GM12878 (cell line): ENCODE data around the gene ZNF100. TPM values are rescaled to one million over a fixed set of nuclear protein-coding genes. Genes with fewer than 3 reads are reported as not detected.
A peak's percentile ranks its signal among the peaks of the same experiment; 100 is the strongest.

ENCODE experiments used
- ATF7 ChIP-seq: fragments of 450-650 bp; IDR thresholded peaks from 2 replicates; pipeline ENCODE4 v1.6.1; 2016; ENCODE audit warnings: low read depth, mild to moderate bottlenecking
- BMI1 ChIP-seq: fragments of 450-650 bp; IDR thresholded peaks from 2 replicates; pipeline ENCODE4 v1.6.1; 2016; ENCODE audit warnings: mild to moderate bottlenecking, moderate library complexity, borderline replicate concordance
- EED ChIP-seq: sonication (generic); IDR thresholded peaks from 2 replicates; pipeline ENCODE4 v1.6.1; 2016; ENCODE audit warnings: antibody characterized with exemption, low read depth
- HDAC2 ChIP-seq: fragments of 200-600 bp; sonication (generic); IDR thresholded peaks from 2 replicates; pipeline ENCODE4 v1.6.1; 2017
- HDAC6 ChIP-seq: fragments of 200-600 bp; sonication (generic); IDR thresholded peaks from one replicate; pipeline ENCODE4 v1.8.0; 2017; ENCODE audit warnings: antibody characterized with exemption; ENCODE audit not compliant: unreplicated experiment
- JUND ChIP-seq: IDR thresholded peaks from 2 replicates; pipeline ENCODE4 v1.6.1; 2012; ENCODE audit warnings: low read depth, mild to moderate bottlenecking, low read length, improper control_type of control experiment, moderate library complexity
- KLF5 ChIP-seq: fragments of 450-650 bp; IDR thresholded peaks from 2 replicates; pipeline ENCODE4 v1.6.1; 2014; ENCODE audit warnings: mild to moderate bottlenecking; ENCODE audit not compliant: partially characterized antibody
- MEF2A ChIP-seq: IDR thresholded peaks from 2 replicates; pipeline ENCODE4 v1.6.1; 2011; ENCODE audit warnings: low read depth, mild to moderate bottlenecking, low read length, moderate library complexity; ENCODE audit not compliant: insufficient read depth
- MTA2 ChIP-seq: fragments of 450-650 bp; IDR thresholded peaks from 2 replicates; pipeline ENCODE4 v1.6.1; 2016; ENCODE audit warnings: low read depth, mild to moderate bottlenecking, moderate library complexity
- PML ChIP-seq: IDR thresholded peaks from 2 replicates; pipeline ENCODE4 v1.6.1; 2012; ENCODE audit warnings: low read length, inconsistent platforms
- TARDBP ChIP-seq: IDR thresholded peaks from 2 replicates; pipeline ENCODE4 v1.6.1; 2016; ENCODE audit warnings: borderline replicate concordance
- TCF7 ChIP-seq: IDR thresholded peaks from 2 replicates; pipeline ENCODE4 v1.6.1; 2014; ENCODE audit warnings: antibody characterized with exemption, borderline replicate concordance
- polyA plus RNA-seq, 11 experiments: library from polyadenylated mRNA; depleted of rRNA in 4 of 11; unstranded in 6 of 11; stranded (reverse) in 5 of 11; fragments of >200 nt; fragmentation: Nextera tagmentation in 4 of 11; fragmentation: Illumina TruSeq in 1 of 11; extraction: Ambion mirVana in 4 of 11; extraction: Trizol in 1 of 11; gene quantifications; 1 replicate in 1 of 11; 2 replicates in 10 of 11; pipeline versions ENCODE4 v1.2.1 to v1.2.3, GENCODE V29; 2011 to 2016; ENCODE audit warnings: inconsistent platforms in 2 of 11, missing spikeins in 2 of 11, low read depth in 1 of 11
- total RNA-seq, 4 experiments: library from RNA; depleted of rRNA in 3 of 4; stranded (reverse); fragments of >200 nt in 3 of 4; fragmentation: Illumina TruSeq in 1 of 4; extraction: Trizol in 1 of 4; gene quantifications; 2 replicates each; pipeline versions ENCODE4 v1.2.1 to v1.2.3, GENCODE V29; 2013 to 2021
- TF ChIP-seq, protein P1 (sequence below): IDR thresholded peaks from 2 replicates; pipeline ENCODE4 v1.6.1; 2012; ENCODE audit warnings: improper control_type of control experiment, low read depth, low read length; ENCODE audit not compliant: insufficient replicate concordance
- TF ChIP-seq, protein P2 (sequence below): fragments of 450-650 bp; formaldehyde crosslinking; IDR thresholded peaks from 2 replicates; pipeline ENCODE4 v1.5.0; 2022; ENCODE audit warnings: mild to moderate bottlenecking, missing genetic modification characterization
- TF ChIP-seq, protein P3 (sequence below): IDR thresholded peaks from 2 replicates; pipeline ENCODE4 v1.6.1; 2011; ENCODE audit warnings: borderline replicate concordance, low read depth, mild to moderate bottlenecking, moderate library complexity, low read length; ENCODE audit not compliant: insufficient read depth, poor library complexity, severe bottlenecking

ZNF100 gene
- total and polyA plus RNA-seq, 10 of the 15 experiments (the other 5 are each of a cell fraction or from before 2014, with no cell fraction given) = 3.0 to 18.2 (median 9.4) TPM

DNA sequence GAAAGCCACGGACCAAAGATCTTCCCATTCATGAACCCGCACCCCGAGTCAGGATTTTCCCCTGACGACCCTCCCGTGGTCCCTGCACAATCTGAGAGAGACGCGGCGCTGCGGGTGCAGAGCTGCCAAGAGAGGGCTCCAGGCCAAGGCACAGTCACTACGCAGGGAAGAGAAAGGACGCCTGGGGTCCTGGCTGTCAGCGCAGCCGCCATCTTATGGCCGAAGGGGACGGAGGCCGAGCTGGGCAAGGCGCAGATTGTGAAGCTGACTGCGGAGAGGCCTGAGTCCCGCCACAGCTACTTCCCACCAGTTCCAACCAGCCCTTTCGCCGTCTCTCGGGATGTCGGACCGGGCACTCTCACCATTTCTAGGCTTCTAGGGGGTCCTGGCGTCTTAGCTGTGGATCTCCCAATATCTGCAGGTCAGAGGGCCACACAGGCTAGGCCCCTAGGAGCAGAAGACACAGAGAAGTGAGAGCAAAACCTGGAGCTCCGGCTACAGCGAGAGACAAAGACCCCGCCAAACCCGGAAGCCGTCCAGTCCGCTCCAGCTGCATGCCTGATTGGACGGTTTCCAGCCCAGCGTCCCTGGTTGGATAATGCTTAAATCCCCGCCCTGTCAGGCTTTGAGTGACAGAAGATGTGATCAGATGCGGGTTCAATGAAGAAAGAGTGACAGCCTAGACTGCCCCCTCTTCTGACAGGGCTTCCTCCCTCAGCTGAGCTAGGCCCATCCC lies at the start of gene ZNF100 (continued):
- TF ChIP-seq KLF5 (peak; percentile 17), PML (peak; percentile 82), ATF7 (no peak), EED (peak; percentile 64), BMI1 (no peak), HDAC6 (no peak), MTA2 (no peak), HDAC2 (no peak), MEF2A (no peak), TARDBP (no peak), JUND (no peak), TCF7 (no peak)
- TF ChIP-seq, protein P1, sequence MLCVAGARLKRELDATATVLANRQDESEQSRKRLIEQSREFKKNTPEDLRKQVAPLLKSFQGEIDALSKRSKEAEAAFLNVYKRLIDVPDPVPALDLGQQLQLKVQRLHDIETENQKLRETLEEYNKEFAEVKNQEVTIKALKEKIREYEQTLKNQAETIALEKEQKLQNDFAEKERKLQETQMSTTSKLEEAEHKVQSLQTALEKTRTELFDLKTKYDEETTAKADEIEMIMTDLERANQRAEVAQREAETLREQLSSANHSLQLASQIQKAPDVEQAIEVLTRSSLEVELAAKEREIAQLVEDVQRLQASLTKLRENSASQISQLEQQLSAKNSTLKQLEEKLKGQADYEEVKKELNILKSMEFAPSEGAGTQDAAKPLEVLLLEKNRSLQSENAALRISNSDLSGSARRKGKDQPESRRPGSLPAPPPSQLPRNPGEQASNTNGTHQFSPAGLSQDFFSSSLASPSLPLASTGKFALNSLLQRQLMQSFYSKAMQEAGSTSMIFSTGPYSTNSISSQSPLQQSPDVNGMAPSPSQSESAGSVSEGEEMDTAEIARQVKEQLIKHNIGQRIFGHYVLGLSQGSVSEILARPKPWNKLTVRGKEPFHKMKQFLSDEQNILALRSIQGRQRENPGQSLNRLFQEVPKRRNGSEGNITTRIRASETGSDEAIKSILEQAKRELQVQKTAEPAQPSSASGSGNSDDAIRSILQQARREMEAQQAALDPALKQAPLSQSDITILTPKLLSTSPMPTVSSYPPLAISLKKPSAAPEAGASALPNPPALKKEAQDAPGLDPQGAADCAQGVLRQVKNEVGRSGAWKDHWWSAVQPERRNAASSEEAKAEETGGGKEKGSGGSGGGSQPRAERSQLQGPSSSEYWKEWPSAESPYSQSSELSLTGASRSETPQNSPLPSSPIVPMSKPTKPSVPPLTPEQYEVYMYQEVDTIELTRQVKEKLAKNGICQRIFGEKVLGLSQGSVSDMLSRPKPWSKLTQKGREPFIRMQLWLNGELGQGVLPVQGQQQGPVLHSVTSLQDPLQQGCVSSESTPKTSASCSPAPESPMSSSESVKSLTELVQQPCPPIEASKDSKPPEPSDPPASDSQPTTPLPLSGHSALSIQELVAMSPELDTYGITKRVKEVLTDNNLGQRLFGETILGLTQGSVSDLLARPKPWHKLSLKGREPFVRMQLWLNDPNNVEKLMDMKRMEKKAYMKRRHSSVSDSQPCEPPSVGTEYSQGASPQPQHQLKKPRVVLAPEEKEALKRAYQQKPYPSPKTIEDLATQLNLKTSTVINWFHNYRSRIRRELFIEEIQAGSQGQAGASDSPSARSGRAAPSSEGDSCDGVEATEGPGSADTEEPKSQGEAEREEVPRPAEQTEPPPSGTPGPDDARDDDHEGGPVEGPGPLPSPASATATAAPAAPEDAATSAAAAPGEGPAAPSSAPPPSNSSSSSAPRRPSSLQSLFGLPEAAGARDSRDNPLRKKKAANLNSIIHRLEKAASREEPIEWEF = no peak
- TF ChIP-seq, protein P2, sequence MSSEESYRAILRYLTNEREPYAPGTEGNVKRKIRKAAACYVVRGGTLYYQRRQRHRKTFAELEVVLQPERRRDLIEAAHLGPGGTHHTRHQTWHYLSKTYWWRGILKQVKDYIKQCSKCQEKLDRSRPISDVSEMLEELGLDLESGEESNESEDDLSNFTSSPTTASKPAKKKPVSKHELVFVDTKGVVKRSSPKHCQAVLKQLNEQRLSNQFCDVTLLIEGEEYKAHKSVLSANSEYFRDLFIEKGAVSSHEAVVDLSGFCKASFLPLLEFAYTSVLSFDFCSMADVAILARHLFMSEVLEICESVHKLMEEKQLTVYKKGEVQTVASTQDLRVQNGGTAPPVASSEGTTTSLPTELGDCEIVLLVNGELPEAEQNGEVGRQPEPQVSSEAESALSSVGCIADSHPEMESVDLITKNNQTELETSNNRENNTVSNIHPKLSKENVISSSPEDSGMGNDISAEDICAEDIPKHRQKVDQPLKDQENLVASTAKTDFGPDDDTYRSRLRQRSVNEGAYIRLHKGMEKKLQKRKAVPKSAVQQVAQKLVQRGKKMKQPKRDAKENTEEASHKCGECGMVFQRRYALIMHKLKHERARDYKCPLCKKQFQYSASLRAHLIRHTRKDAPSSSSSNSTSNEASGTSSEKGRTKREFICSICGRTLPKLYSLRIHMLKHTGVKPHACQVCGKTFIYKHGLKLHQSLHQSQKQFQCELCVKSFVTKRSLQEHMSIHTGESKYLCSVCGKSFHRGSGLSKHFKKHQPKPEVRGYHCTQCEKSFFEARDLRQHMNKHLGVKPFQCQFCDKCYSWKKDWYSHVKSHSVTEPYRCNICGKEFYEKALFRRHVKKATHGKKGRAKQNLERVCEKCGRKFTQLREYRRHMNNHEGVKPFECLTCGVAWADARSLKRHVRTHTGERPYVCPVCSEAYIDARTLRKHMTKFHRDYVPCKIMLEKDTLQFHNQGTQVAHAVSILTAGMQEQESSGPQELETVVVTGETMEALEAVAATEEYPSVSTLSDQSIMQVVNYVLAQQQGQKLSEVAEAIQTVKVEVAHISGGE (CRISPR knock-in tag) = no peak
- TF ChIP-seq, protein P3, sequence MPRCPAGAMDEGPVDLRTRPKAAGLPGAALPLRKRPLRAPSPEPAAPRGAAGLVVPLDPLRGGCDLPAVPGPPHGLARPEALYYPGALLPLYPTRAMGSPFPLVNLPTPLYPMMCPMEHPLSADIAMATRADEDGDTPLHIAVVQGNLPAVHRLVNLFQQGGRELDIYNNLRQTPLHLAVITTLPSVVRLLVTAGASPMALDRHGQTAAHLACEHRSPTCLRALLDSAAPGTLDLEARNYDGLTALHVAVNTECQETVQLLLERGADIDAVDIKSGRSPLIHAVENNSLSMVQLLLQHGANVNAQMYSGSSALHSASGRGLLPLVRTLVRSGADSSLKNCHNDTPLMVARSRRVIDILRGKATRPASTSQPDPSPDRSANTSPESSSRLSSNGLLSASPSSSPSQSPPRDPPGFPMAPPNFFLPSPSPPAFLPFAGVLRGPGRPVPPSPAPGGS = no peak
